Adipocyte (in vitro differentiated cells): ENCODE measurements around the gene IRAK1.

Source experiments
- DNase-seq: peaks from one replicate; pipeline ENCODE4 v3.0.0-alpha.2; 2015; ENCODE audit warnings: low read depth
- H3K27me3 ChIP-seq: replicated peaks from 2 replicates; pipeline ENCODE4 v1.7.0; 2013; ENCODE audit warnings: mild to moderate bottlenecking, low read length, moderate library complexity; ENCODE audit not compliant: control insufficient read depth, insufficient read depth
- H3K36me3 ChIP-seq: 2 replicates; pipeline ENCODE4 v1.7.0; 2013; ENCODE audit warnings: low read length, mild to moderate bottlenecking, moderate library complexity; ENCODE audit not compliant: control insufficient read depth, insufficient read depth, severe bottlenecking
- H3K4me1 ChIP-seq: 2 replicates; pipeline ENCODE4 v1.7.0; 2013; ENCODE audit warnings: mild to moderate bottlenecking, low read length, moderate library complexity; ENCODE audit not compliant: control insufficient read depth, insufficient read depth
- H3K4me3 ChIP-seq: 2 replicates; pipeline ENCODE4 v1.7.0; 2013; ENCODE audit warnings: mild to moderate bottlenecking, low read length, moderate library complexity
- H3K9ac ChIP-seq: 2 replicates; pipeline ENCODE4 v1.7.0; 2013; ENCODE audit warnings: mild to moderate bottlenecking, low read length, moderate library complexity
- H3K9me3 ChIP-seq: 2 replicates; pipeline ENCODE4 v1.7.0; 2013; ENCODE audit warnings: mild to moderate bottlenecking, low read length, moderate library complexity; ENCODE audit not compliant: control insufficient read depth

Gene IRAK1

GRCh38 chrX:154051201-154051810, 31.6 kb upstream of the IRAK1 start:
- peak; percentile 86 for DNase-seq
- Histone ChIP-seq H3K4me1 (peaks cover 33% of the 10 kb centered on the region), H3K27me3 (peaks cover 7% of the 10 kb centered on the region), H3K36me3 (no peaks in the 10 kb centered on the region), H3K9me3 (no peaks in the 10 kb centered on the region), H3K9ac (peak overlapping the region; percentile 9), H3K4me3 (no peak overlapping the region)

DNA sequence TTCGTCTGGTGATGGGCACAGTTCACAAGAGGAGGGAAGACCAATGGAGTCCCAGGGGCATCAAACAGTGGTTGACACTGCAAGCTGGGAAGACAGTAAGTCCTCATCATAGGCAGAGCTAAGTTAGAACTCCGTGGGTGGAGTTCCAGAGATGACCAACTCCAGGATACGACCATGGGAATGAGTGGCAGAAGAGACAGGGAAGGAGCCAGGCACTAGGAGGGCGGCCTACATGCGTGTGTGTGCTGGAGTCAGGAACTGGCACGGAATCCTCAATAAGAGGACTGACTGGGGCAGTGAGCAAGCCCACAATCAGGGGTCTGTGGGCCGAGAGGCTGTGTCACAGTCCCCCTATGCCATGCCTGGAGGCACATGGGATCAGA, 30.4 kb upstream of the IRAK1 start:
- H3K27me3 ChIP-seq, result peaks cover 9% of the 10 kb centered on the region
- H3K36me3 ChIP-seq, result no peaks in the 10 kb centered on the region

DNA sequence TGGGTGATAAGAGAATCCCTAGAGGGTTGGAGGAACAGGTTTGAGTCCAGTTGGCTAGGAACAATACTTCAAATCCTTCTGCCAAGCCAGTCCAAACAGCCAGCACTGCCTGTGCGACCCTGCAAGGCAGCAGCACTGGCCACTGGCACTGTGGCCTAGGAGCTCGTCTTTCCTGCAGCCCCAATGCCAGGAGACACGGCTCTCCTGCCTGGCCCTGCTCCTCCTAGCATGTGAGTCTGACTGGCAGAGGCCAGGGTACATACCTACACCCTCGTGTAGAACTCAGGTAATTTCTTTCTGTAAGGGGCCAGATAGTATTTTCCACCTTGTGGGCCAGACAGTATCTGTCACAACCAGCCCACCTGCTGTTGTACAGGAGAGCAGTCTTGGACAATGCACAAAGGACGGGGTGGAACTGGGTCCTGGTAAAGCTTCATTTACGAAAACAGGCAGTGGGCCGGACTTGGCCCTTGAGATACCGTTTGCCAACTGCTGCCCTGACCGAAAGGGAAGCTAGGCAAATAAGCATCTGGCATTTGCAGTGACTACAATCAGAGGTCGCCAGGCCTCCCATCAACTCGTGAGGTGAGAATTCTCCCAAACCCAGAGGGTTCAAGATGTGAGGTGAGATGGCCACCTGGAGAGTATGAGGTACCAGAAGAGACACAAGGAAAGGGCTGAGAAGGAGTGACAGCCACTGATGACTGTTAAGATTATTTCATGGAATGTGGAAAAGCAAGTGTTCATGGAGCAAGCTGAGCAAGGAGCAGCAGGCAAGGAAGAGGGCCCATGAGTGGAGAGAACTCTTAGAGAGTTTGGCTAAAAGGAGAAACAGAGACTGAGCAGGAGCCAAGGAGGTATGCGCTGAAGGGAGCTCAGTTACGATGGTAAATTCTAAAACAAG, 29.8 kb upstream of the IRAK1 start:
- no peak overlapping the region for H3K9ac ChIP-seq
- DNase-seq, result no peak
- H3K27me3 ChIP-seq, result peaks cover 15% of the 10 kb centered on the region
- H3K4me3 ChIP-seq, result no peak overlapping the region
- H3K36me3 ChIP-seq, result no peaks in the 10 kb centered on the region
- peaks cover 45% of the 10 kb centered on the region for H3K4me1 ChIP-seq
- no peaks in the 10 kb centered on the region for H3K9me3 ChIP-seq

More for the DNA sequence above, 30.4 kb upstream of the IRAK1 start:
- Histone ChIP-seq H3K4me3 (no peak overlapping the region), H3K4me1 (peaks cover 39% of the 10 kb centered on the region), H3K9me3 (no peaks in the 10 kb centered on the region), H3K9ac (peak overlapping the region; percentile 9)
- no peak for DNase-seq

- peaks cover 16% of the 10 kb centered on the region for H3K27me3 ChIP-seq
- H3K9me3 ChIP-seq, result no peaks in the 10 kb centered on the region
- no peak overlapping the region for H3K4me3 ChIP-seq
These were observed 28.7 kb upstream of the IRAK1 start for GRCh38 chrX:154048398-154048797.

DNA sequence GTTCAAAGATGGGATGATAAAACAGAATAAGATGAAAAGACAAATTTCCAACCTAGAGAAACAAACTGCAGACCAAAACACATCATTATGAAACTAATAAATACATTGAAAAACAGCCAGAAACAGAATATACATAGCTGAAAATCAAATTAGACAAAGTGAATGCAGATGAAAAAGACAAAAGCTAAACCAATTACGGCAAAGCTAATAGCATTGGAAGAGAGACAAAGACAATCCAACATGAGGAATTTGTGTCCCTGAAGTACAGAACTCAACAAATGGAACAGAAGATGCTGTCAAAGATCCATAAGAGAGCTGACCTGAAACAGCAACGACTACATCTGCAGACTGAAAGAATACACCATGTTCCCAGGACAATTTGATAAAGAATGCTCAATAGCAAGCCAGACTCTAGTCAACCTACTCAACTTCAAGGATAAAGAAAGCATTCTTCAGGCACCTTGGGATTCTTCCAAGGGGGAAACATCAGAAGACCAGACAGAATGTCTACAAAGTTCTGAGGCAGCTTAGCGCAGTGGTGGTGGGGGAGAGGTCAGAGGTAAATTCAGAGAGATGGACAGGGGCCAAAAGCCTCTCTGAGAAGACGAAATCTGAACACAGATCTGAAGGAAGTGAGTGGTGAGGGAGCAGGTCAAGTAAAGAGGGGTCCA, 27.4 kb upstream of the IRAK1 start:
- Histone ChIP-seq H3K27me3 (peaks cover 15% of the 10 kb centered on the region), H3K36me3 (no peaks in the 10 kb centered on the region), H3K9me3 (no peaks in the 10 kb centered on the region), H3K9ac (peak overlapping the region; percentile 46), H3K4me3 (no peak overlapping the region), H3K4me1 (peaks cover 69% of the 10 kb centered on the region)
- no peak for DNase-seq

More at GRCh38 chrX:154048398-154048797, 28.7 kb upstream of the IRAK1 start:
- DNase-seq, result no peak
- Histone ChIP-seq H3K4me1 (peaks cover 56% of the 10 kb centered on the region), H3K9ac (no peak overlapping the region), H3K36me3 (no peaks in the 10 kb centered on the region)

DNA sequence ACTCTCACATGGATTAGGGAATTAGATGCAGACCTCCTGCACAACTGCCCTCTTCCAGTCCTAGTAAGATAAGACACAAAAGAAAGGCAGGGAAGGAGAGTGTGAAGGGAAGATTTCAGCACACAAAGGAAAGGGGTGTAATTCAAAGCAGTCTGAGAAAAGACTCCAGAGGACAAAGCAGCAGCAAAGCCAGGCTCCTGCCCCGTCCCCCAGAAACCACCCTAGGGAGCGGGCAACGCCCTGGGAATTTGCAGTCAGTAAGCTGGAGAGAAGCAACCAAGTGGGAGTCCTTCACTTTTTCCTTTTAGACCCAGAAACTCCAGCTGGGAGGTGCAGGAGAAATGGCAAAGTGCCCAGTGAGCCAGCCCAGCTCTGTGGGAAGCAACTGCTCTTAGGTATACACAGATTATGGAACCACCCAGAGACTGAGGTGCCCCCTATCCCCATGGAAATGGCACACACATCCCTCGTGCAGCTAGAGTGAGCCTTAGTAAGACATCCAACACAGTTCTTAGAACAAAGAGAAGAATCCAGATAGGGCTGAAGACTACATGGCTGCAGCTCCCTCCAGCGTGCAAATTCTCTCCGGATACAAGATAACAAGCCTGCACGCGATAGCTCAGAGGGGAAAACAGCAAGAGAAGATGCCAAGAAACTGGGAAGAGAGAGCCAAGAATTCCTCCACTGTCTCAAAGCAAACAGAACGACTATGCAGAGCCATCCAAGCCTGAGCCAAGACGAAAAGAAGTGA, 26.5 kb upstream of the IRAK1 start:
- Histone ChIP-seq H3K4me3 (peak overlapping the region; percentile 4), H3K27me3 (peaks cover 9% of the 10 kb centered on the region), H3K4me1 (peaks cover 77% of the 10 kb centered on the region), H3K9ac (peak overlapping the region; percentile 72), H3K9me3 (no peaks in the 10 kb centered on the region), H3K36me3 (no peaks in the 10 kb centered on the region)
- peak; percentile 82 for DNase-seq

DNA sequence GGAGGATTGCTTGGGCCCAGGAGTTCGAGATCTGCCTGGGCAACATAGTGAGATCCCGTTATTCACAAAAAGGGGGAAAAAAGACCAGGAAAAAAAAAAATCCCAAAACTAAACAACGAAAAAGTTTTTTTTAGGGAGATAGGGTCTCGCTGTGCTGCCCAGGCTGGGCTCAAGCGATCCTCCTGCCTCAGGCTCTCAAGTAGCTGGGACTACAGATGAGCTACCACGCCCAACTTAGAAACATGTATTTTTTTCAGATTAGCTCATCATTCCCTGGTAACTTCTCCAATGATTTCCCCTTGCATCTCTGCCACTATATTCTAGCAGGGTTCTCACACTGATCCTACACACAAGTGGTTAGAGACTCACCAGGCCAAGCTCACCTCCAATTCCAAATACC, 24.4 kb upstream of the IRAK1 start:
- no peak for DNase-seq
- no peak overlapping the region for H3K9ac ChIP-seq

GRCh38 chrX:154043003-154043763, 23.5 kb upstream of the IRAK1 start:
- Histone ChIP-seq H3K27me3 (peaks cover 9% of the 10 kb centered on the region), H3K9me3 (no peaks in the 10 kb centered on the region), H3K4me1 (peaks cover 76% of the 10 kb centered on the region), H3K4me3 (peak overlapping the region; percentile 36), H3K9ac (peak overlapping the region; percentile 67), H3K36me3 (no peaks in the 10 kb centered on the region)
- DNase-seq, result peak; percentile 80

More for the DNA sequence above, 24.4 kb upstream of the IRAK1 start:
- Histone ChIP-seq H3K27me3 (peaks cover 9% of the 10 kb centered on the region), H3K36me3 (no peaks in the 10 kb centered on the region), H3K4me1 (peaks cover 77% of the 10 kb centered on the region), H3K9me3 (no peaks in the 10 kb centered on the region), H3K4me3 (no peak overlapping the region)

- Histone ChIP-seq H3K27me3 (peaks cover 9% of the 10 kb centered on the region), H3K4me1 (peaks cover 57% of the 10 kb centered on the region), H3K9me3 (no peaks in the 10 kb centered on the region), H3K36me3 (no peaks in the 10 kb centered on the region), H3K4me3 (peak overlapping the region; percentile 20), H3K9ac (peak overlapping the region; percentile 14)
- no peak for DNase-seq
These were observed 21.2 kb upstream of the IRAK1 start for GRCh38 chrX:154040863-154041262.

GRCh38 chrX:154040307-154040756, 20.6 kb upstream of the IRAK1 start:
- peak overlapping the region; percentile 35 for H3K9ac ChIP-seq
- H3K27me3 ChIP-seq, result peaks cover 9% of the 10 kb centered on the region
- no peaks in the 10 kb centered on the region for H3K9me3 ChIP-seq
- H3K4me3 ChIP-seq, result peak overlapping the region; percentile 20
- no peaks in the 10 kb centered on the region for H3K36me3 ChIP-seq
- H3K4me1 ChIP-seq, result peaks cover 55% of the 10 kb centered on the region
- DNase-seq, result peak; percentile 82
